Upper lobe of left lung (tissue), 6 donors: ENCODE results near the gene RHBDF1. TPM values are rescaled to one million over a fixed set of nuclear protein-coding genes. Genes with fewer than 3 reads are reported as not detected.

Experiments used
- ATAC-seq, 2 donors: fragments of 200-7000 bp; cut with Tn5 transposase; one replicate each; pipeline ENCODE4 v1.9.1; 2022; ENCODE audit warnings: mild to moderate bottlenecking in 2 of 2, moderate library complexity in 2 of 2; ENCODE audit not compliant: low FRiP score in 2 of 2
- DNase-seq, 2 donors: peaks; one replicate each; pipeline ENCODE4 v3.0.0-alpha.2; 2019 to 2020
- H3K27ac ChIP-seq, 4 donors: fragments of 200-600 bp; sonication (generic); one replicate each; pipeline ENCODE4 v1.5.1; 2016 to 2019
- H3K27me3 ChIP-seq, 4 donors: fragments of 200-600 bp; sonication (generic); one replicate each; pipeline ENCODE4 v1.5.1; 2017 to 2019
- H3K36me3 ChIP-seq, 4 donors: fragments of 200-600 bp; sonication (generic); one replicate each; pipeline ENCODE4 v1.5.1; 2016 to 2019
- H3K4me1 ChIP-seq, 4 donors: fragments of 200-600 bp; sonication (generic); one replicate each; pipeline ENCODE4 v1.5.1; 2018 to 2019
- H3K4me3 ChIP-seq, 4 donors: fragments of 200-600 bp; sonication (generic); one replicate each; pipeline ENCODE4 v1.5.1; 2017 to 2019; ENCODE audit warnings: mild to moderate bottlenecking in 2 of 4, moderate library complexity in 1 of 4
- H3K9me3 ChIP-seq, 4 donors: fragments of 200-600 bp; sonication (generic); one replicate each; pipeline ENCODE4 v1.5.1; 2018 to 2019
- CTCF ChIP-seq, 6 experiments: fragments of 450-650 bp in 4 of 6; fragments of 200-600 bp in 2 of 6; sonication (generic) in 2 of 6; IDR thresholded peaks; one replicate each; pipeline ENCODE4 v1.5.1; 2016 to 2019; ENCODE audit warnings: antibody characterized with exemption in 6 of 6
- EP300 ChIP-seq, 4 donors: sonication (generic); formaldehyde crosslinking; IDR thresholded peaks; one replicate each; pipeline ENCODE4 v1.5.1; 2017; ENCODE audit warnings: antibody characterized with exemption in 4 of 4, control low read depth in 2 of 4
- POLR2A ChIP-seq, 4 donors: fragments of 450-650 bp; IDR thresholded peaks; one replicate each; pipeline ENCODE4 v1.5.1; 2016 to 2017; ENCODE audit warnings: antibody characterized with exemption in 4 of 4, mild to moderate bottlenecking in 2 of 4
- POLR2AphosphoS5 ChIP-seq, 2 donors: sonication (generic); formaldehyde crosslinking; IDR thresholded peaks; one replicate each; pipeline ENCODE4 v1.5.1; 2017; ENCODE audit warnings: antibody characterized with exemption in 2 of 2
- WGBS, 2 donors: methylation state at CpG; one replicate each; pipeline ENCODE4 v1.1.5; 2017 to 2018; 5-methylcytosine and 5-hydroxymethylcytosine counted together
- total RNA-seq, 6 donors: library from RNA; depleted of rRNA in 4 of 6; stranded (reverse); fragments of >200 nt in 4 of 6; gene quantifications; one replicate each; pipeline versions ENCODE4 v1.1.0 to v1.2.1, GENCODE V29; 2016 to 2021
- donor health status: DM: no; HTN: no; CAD: no; lungs with moderate emphysema.
- donor health status: DM: no; HTN: yes; CAD: no; lungs with severe emphysema.

Gene RHBDF1
- total RNA-seq, 6 donors from 2014 or later: 24.4 to 110 (median 46.3) TPM

GRCh38 chr16:60929-61878 lies 11.2 kb downstream of the RHBDF1 start:
- Histone ChIP-seq H3K4me1 (peaks cover 7 to 11% (median 9%) of the 10 kb centered on the region in 4 donors), H3K27me3 (no peaks in the 10 kb centered on the region), H3K36me3 (peaks cover 20 to 88% (median 77%) of the 10 kb centered on the region in 4 donors), H3K27ac (no peak overlapping the region), H3K9me3 (no peaks in the 10 kb centered on the region), H3K4me3 (no peak overlapping the region)
- WGBS, 2 donors: 90 to 94% methylated on average over 68 to 89 of the region's 89 CpGs
- DNase-seq: peak in 1 of 2 donors; percentile 85
- TF ChIP-seq EP300 (IDR thresholded peaks at IDR 0.05): no peak
- no peak for TF ChIP-seq POLR2A (IDR thresholded peaks at IDR 0.05)
- no peak for TF ChIP-seq CTCF (IDR thresholded peaks at IDR 0.05)
- no peak for TF ChIP-seq POLR2AphosphoS5 (IDR thresholded peaks at IDR 0.05)
- no peak for ATAC-seq

- ATAC-seq (no peak), DNase-seq (no peak)
- H3K27me3 ChIP-seq: no peaks in the 10 kb centered on the region
- no peak for TF ChIP-seq CTCF (IDR thresholded peaks at IDR 0.05)
- no peak for TF ChIP-seq POLR2A (IDR thresholded peaks at IDR 0.05)
- TF ChIP-seq POLR2AphosphoS5 (IDR thresholded peaks at IDR 0.05): no peak
- no peak for TF ChIP-seq EP300 (IDR thresholded peaks at IDR 0.05)
- 80 to 86% methylated on average over 1 to 11 of the region's 11 CpGs for WGBS, 2 donors
- peaks cover 20 to 97% (median 84%) of the 10 kb centered on the region in 4 donors for H3K36me3 ChIP-seq
- no peak overlapping the region for H3K27ac ChIP-seq
- H3K9me3 ChIP-seq: no peaks in the 10 kb centered on the region
- no peak overlapping the region for H3K4me3 ChIP-seq
- peaks cover 0 to under 1% (median 0%) of the 10 kb centered on the region in 4 donors for H3K4me1 ChIP-seq
Measured at GRCh38 chr16:60166-60565, 12.3 kb downstream of the RHBDF1 start.

GRCh38 chr16:59440-60059 lies 12.9 kb downstream of the RHBDF1 start:
- 89% methylated on average over 12 to 14 of the region's 14 CpGs for WGBS, 2 donors
- no peaks in the 10 kb centered on the region for H3K9me3 ChIP-seq
- ATAC-seq (no peak), DNase-seq (no peak)
- H3K36me3 ChIP-seq: peaks cover 20 to 93% (median 81%) of the 10 kb centered on the region in 4 donors
- TF ChIP-seq POLR2AphosphoS5 (IDR thresholded peaks at IDR 0.05) (no peak), EP300 (IDR thresholded peaks at IDR 0.05) (no peak), POLR2A (IDR thresholded peaks at IDR 0.05) (no peak), CTCF (IDR thresholded peaks at IDR 0.05) (no peak)
- H3K4me3 ChIP-seq: no peak overlapping the region
- H3K4me1 ChIP-seq: peaks cover 0 to 5% (median under 1%) of the 10 kb centered on the region in 4 donors
- no peaks in the 10 kb centered on the region for H3K27me3 ChIP-seq
- no peak overlapping the region for H3K27ac ChIP-seq

- H3K4me3 ChIP-seq: no peak overlapping the region
- H3K36me3 ChIP-seq: peaks cover 20 to 85% (median 75%) of the 10 kb centered on the region in 4 donors
- H3K27me3 ChIP-seq: no peaks in the 10 kb centered on the region
- DNase-seq (no peak), ATAC-seq (no peak)
- H3K9me3 ChIP-seq: no peaks in the 10 kb centered on the region
- TF ChIP-seq EP300 (IDR thresholded peaks at IDR 0.05): no peak
- no peak for TF ChIP-seq POLR2A (IDR thresholded peaks at IDR 0.05)
- no peak for TF ChIP-seq POLR2AphosphoS5 (IDR thresholded peaks at IDR 0.05)
- TF ChIP-seq CTCF (IDR thresholded peaks at IDR 0.05): no peak
- H3K4me1 ChIP-seq: peaks cover 3 to 12% (median 6%) of the 10 kb centered on the region in 4 donors
- 82 to 83% methylated on average over 15 to 29 of the region's 29 CpGs for WGBS, 2 donors
- no peak overlapping the region for H3K27ac ChIP-seq
Measured at GRCh38 chr16:58491-59439, 13.7 kb downstream of the RHBDF1 start.
